HEK293 (cell line): Measurements from ENCODE around the gene INO80.

Experiments used
- MZF1 ChIP-seq: fragments of 450-650 bp; formaldehyde crosslinking; IDR thresholded peaks from 2 replicates; pipeline ENCODE4 v1.5.1; 2017; ENCODE audit warnings: missing biosample characterization, missing genetic modification characterization, borderline replicate concordance
- REST ChIP-seq: fragments of 450-650 bp; formaldehyde crosslinking; IDR thresholded peaks from 2 replicates; pipeline ENCODE4 v1.5.1; 2016; ENCODE audit warnings: missing biosample characterization, missing genetic modification characterization
- TCF7L2 ChIP-seq: IDR thresholded peaks from 2 replicates; pipeline ENCODE4 v1.6.1; 2011; ENCODE audit warnings: low read depth, mild to moderate bottlenecking, inconsistent platforms, low read length, moderate library complexity, borderline replicate concordance
- ZNF521 ChIP-seq: fragments of 450-650 bp; formaldehyde crosslinking; IDR thresholded peaks from 2 replicates; pipeline ENCODE4 v1.5.1; 2017; ENCODE audit warnings: missing biosample characterization, mild to moderate bottlenecking, missing genetic modification characterization
- ZNF792 ChIP-seq: fragments of 450-650 bp; formaldehyde crosslinking; IDR thresholded peaks from 2 replicates; pipeline ENCODE4 v1.5.1; 2016; ENCODE audit warnings: missing biosample characterization, missing genetic modification characterization
- TF ChIP-seq, protein P1 (sequence below): fragments of 450-650 bp; formaldehyde crosslinking; optimal IDR thresholded peaks from 2 replicates; pipeline ENCODE3; 2016; ENCODE audit warnings: missing biosample characterization, mild to moderate bottlenecking, missing genetic modification characterization
- TF ChIP-seq, protein P2 (sequence below): fragments of 450-650 bp; formaldehyde crosslinking; IDR thresholded peaks from 2 replicates; pipeline ENCODE4 v1.5.1; 2016; ENCODE audit warnings: missing biosample characterization, missing genetic modification characterization

DNA sequence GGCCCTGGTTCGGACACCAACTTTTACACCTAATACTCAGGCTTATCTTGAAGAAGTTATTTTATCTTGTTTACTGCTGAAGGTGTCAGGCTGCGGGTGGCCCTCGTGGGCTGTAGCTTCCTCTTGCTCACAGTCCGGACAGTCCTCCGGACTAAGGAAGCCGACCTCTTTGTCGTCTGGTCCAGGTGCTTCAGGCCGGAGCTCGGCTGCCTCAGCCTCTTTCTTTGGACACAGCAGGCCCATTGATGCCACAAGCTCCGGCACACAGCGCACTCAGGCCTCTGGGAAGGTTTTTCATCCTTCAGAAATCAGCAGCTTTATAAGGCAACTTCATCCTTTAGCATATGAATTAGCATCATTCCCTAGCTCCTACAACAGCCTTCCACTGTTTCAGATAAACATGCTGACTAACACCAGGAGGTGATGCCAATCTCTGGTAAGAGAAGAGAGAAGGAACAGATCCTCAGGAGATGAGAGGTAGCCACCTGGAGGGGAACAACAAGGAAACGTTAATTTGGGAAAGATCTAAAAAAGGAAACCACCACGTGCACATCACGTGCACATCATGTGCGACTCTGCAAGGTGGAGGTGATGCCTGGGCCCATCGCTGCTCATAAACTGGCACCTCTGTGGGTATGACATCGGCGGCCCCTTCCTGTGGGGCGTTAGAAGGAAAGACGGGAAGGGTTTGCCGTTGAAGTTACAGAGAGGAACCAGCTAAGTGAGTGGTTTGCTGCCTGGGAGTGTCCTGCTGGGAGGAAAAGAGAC is 167.2 kb downstream of the INO80 start:
- TF ChIP-seq REST (no peak), ZNF521 (tag by site-specific recombination) (no peak), MZF1 (tag by site-specific recombination) (no peak), ZNF792 (no peak), TCF7L2 (no peak)
- TF ChIP-seq, protein P1, sequence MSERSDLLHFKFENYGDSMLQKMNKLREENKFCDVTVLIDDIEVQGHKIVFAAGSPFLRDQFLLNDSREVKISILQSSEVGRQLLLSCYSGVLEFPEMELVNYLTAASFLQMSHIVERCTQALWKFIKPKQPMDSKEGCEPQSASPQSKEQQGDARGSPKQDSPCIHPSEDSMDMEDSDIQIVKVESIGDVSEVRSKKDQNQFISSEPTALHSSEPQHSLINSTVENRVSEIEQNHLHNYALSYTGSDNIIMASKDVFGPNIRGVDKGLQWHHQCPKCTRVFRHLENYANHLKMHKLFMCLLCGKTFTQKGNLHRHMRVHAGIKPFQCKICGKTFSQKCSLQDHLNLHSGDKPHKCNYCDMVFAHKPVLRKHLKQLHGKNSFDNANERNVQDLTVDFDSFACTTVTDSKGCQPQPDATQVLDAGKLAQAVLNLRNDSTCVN (tag by site-specific recombination): no peak
- TF ChIP-seq, protein P2, sequence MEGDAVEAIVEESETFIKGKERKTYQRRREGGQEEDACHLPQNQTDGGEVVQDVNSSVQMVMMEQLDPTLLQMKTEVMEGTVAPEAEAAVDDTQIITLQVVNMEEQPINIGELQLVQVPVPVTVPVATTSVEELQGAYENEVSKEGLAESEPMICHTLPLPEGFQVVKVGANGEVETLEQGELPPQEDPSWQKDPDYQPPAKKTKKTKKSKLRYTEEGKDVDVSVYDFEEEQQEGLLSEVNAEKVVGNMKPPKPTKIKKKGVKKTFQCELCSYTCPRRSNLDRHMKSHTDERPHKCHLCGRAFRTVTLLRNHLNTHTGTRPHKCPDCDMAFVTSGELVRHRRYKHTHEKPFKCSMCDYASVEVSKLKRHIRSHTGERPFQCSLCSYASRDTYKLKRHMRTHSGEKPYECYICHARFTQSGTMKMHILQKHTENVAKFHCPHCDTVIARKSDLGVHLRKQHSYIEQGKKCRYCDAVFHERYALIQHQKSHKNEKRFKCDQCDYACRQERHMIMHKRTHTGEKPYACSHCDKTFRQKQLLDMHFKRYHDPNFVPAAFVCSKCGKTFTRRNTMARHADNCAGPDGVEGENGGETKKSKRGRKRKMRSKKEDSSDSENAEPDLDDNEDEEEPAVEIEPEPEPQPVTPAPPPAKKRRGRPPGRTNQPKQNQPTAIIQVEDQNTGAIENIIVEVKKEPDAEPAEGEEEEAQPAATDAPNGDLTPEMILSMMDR: no peak
